Neuron (in vitro differentiated cells): ENCODE measurements around the gene PREX1.

Experiments
- H2AFZ ChIP-seq: one replicate; pipeline ENCODE4 v1.6.1; 2013; ENCODE audit warnings: low read depth, mild to moderate bottlenecking, inconsistent platforms, low read length, moderate library complexity
- H3K27me3 ChIP-seq: one replicate; pipeline ENCODE4 v1.6.1; 2013; ENCODE audit warnings: low read length; ENCODE audit not compliant: insufficient read depth
- H3K36me3 ChIP-seq: one replicate; pipeline ENCODE4 v1.6.1; 2013; ENCODE audit warnings: low read length; ENCODE audit not compliant: insufficient read depth
- H3K4me1 ChIP-seq: one replicate; pipeline ENCODE4 v1.6.1; 2013; ENCODE audit warnings: low read length; ENCODE audit not compliant: insufficient read depth
- H3K4me3 ChIP-seq: 2 replicates; pipeline ENCODE4 v1.5.1; 2013; ENCODE audit warnings: mild to moderate bottlenecking, low read length, moderate library complexity
- H3K9me3 ChIP-seq: one replicate; pipeline ENCODE4 v1.6.1; 2013; ENCODE audit warnings: low read length

The PREX1 gene

GRCh38 chr20:48606841-48607543 is 220.8 kb downstream of the PREX1 start:
- Histone ChIP-seq H3K27me3 (peaks cover 5% of the 10 kb centered on the region), H3K36me3 (no peaks in the 10 kb centered on the region), H3K4me1 (peaks cover 2% of the 10 kb centered on the region), H2AFZ (no peak overlapping the region), H3K4me3 (no peak overlapping the region), H3K9me3 (no peaks in the 10 kb centered on the region)

GRCh38 chr20:48606172-48606840 is 221.5 kb downstream of the PREX1 start:
- peaks cover 2% of the 10 kb centered on the region for H3K4me1 ChIP-seq
- H3K27me3 ChIP-seq, result peaks cover 5% of the 10 kb centered on the region
- no peaks in the 10 kb centered on the region for H3K36me3 ChIP-seq
- H3K4me3 ChIP-seq, result no peak overlapping the region
- H2AFZ ChIP-seq, result no peak overlapping the region
- H3K9me3 ChIP-seq, result no peaks in the 10 kb centered on the region

- Histone ChIP-seq H3K4me1 (peaks cover 2% of the 10 kb centered on the region), H2AFZ (no peak overlapping the region), H3K36me3 (no peaks in the 10 kb centered on the region), H3K9me3 (no peaks in the 10 kb centered on the region), H3K27me3 (peaks cover 5% of the 10 kb centered on the region), H3K4me3 (no peak overlapping the region)
These were observed 222.2 kb downstream of the PREX1 start for GRCh38 chr20:48605364-48606171.

- Histone ChIP-seq H3K36me3 (no peaks in the 10 kb centered on the region), H2AFZ (no peak overlapping the region), H3K27me3 (peaks cover 5% of the 10 kb centered on the region), H3K4me3 (no peak overlapping the region), H3K9me3 (no peaks in the 10 kb centered on the region), H3K4me1 (no peaks in the 10 kb centered on the region)
These were observed 222.9 kb downstream of the PREX1 start for GRCh38 chr20:48604936-48605335.

GRCh38 chr20:48604426-48604825 is 223.4 kb downstream of the PREX1 start:
- H3K9me3 ChIP-seq, result no peaks in the 10 kb centered on the region
- no peaks in the 10 kb centered on the region for H3K4me1 ChIP-seq
- H3K27me3 ChIP-seq, result peaks cover 5% of the 10 kb centered on the region
- H3K36me3 ChIP-seq, result no peaks in the 10 kb centered on the region
- H3K4me3 ChIP-seq, result no peak overlapping the region
- H2AFZ ChIP-seq, result no peak overlapping the region

GRCh38 chr20:48603819-48604405 is 223.9 kb downstream of the PREX1 start:
- Histone ChIP-seq H3K36me3 (no peaks in the 10 kb centered on the region), H2AFZ (no peak overlapping the region), H3K4me1 (no peaks in the 10 kb centered on the region), H3K27me3 (peaks cover 5% of the 10 kb centered on the region), H3K4me3 (no peak overlapping the region), H3K9me3 (no peaks in the 10 kb centered on the region)

GRCh38 chr20:48603116-48603818 is 224.5 kb downstream of the PREX1 start:
- no peaks in the 10 kb centered on the region for H3K9me3 ChIP-seq
- H2AFZ ChIP-seq, result no peak overlapping the region
- H3K4me3 ChIP-seq, result no peak overlapping the region
- peaks cover 5% of the 10 kb centered on the region for H3K27me3 ChIP-seq
- no peaks in the 10 kb centered on the region for H3K36me3 ChIP-seq
- no peaks in the 10 kb centered on the region for H3K4me1 ChIP-seq

GRCh38 chr20:48601798-48602197 is 226.0 kb downstream of the PREX1 start:
- H3K36me3 ChIP-seq, result no peaks in the 10 kb centered on the region
- H3K4me3 ChIP-seq, result no peak overlapping the region
- no peaks in the 10 kb centered on the region for H3K9me3 ChIP-seq
- no peak overlapping the region for H2AFZ ChIP-seq
- H3K27me3 ChIP-seq, result peaks cover 5% of the 10 kb centered on the region
- no peaks in the 10 kb centered on the region for H3K4me1 ChIP-seq

- Histone ChIP-seq H3K4me3 (no peak overlapping the region), H3K36me3 (no peaks in the 10 kb centered on the region), H3K9me3 (no peaks in the 10 kb centered on the region), H3K27me3 (peaks cover 3% of the 10 kb centered on the region), H2AFZ (no peak overlapping the region), H3K4me1 (no peaks in the 10 kb centered on the region)
These were observed 227.3 kb downstream of the PREX1 start for GRCh38 chr20:48600470-48600945.

- H3K4me3 ChIP-seq, result no peak overlapping the region
- peaks cover 3% of the 10 kb centered on the region for H3K27me3 ChIP-seq
- no peaks in the 10 kb centered on the region for H3K36me3 ChIP-seq
- H2AFZ ChIP-seq, result no peak overlapping the region
- no peaks in the 10 kb centered on the region for H3K4me1 ChIP-seq
- no peaks in the 10 kb centered on the region for H3K9me3 ChIP-seq
These were observed 227.9 kb downstream of the PREX1 start for GRCh38 chr20:48599748-48600469.

- peaks cover 3% of the 10 kb centered on the region for H3K27me3 ChIP-seq
These were observed 228.6 kb downstream of the PREX1 start for GRCh38 chr20:48599106-48599747.

More at GRCh38 chr20:48599106-48599747, 228.6 kb downstream of the PREX1 start:
- Histone ChIP-seq H3K36me3 (no peaks in the 10 kb centered on the region), H3K4me1 (no peaks in the 10 kb centered on the region), H2AFZ (no peak overlapping the region), H3K4me3 (no peak overlapping the region), H3K9me3 (no peaks in the 10 kb centered on the region)
